Tibial nerve (tissue), 4 donors: ENCODE measurements around the gene CCDC174.

Experiments used
- CTCF ChIP-seq, 5 experiments: fragments of 200-600 bp in 3 of 5; fragments of 450-650 bp in 2 of 5; sonication (generic) in 3 of 5; IDR thresholded peaks; one replicate each; pipeline ENCODE4 v1.5.1; 2016 to 2019; ENCODE audit warnings: antibody characterized with exemption in 5 of 5, mild to moderate bottlenecking in 3 of 5, moderate library complexity in 2 of 5
- EP300 ChIP-seq, 2 donors: sonication (generic); formaldehyde crosslinking; IDR thresholded peaks; one replicate each; pipeline ENCODE4 v1.6.1; 2017; ENCODE audit warnings: antibody characterized with exemption in 2 of 2, mild to moderate bottlenecking in 1 of 2
- POLR2A ChIP-seq, 2 donors: fragments of 450-650 bp; IDR thresholded peaks; one replicate each; pipeline ENCODE4 v1.6.1; 2017; ENCODE audit warnings: antibody characterized with exemption in 2 of 2, mild to moderate bottlenecking in 2 of 2, moderate library complexity in 2 of 2

DNA sequence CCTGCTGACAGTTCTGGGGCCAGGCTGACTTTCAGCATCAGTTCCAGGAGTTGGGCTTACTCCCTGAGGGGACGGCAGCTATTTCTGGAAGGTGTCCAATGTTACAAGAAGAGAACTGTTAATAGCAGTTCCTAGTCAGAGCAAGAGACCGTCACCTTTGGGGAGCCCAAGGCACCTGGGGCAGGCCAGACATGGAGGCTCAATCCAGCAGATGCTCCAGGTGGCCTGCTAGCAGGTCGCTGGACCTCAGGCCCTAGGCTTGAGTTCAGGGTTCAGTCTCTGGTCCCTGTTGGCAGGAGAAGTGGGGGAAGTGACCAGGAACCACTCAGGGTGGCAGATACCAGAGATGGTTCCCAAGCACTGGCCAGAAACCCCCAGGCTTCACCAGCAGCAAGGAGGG lies 49.3 kb downstream of the CCDC174 start:
- no peak for TF ChIP-seq POLR2A (IDR thresholded peaks at IDR 0.05)
- no peak for TF ChIP-seq CTCF (IDR thresholded peaks at IDR 0.05)
- no peak for TF ChIP-seq EP300 (IDR thresholded peaks at IDR 0.05)
